SK-N-SH treated with all-trans-retinoic acid at 6 μM for 48 hours (cell line): ENCODE data around the gene KCNA10.

Source experiments
- ATAC-seq: fragments of 200-7000 bp; cut with Tn5 transposase; 3 replicates; pipeline ENCODE4 v1.9.1; 2020; ENCODE audit warnings: mild to moderate bottlenecking, moderate library complexity
- BACH2 ChIP-seq: fragments of 250-450 bp; sonication (Bioruptor Pico); IDR thresholded peaks from 2 replicates; pipeline ENCODE4 v1.9.0; 2021; ENCODE audit warnings: mild to moderate bottlenecking, borderline replicate concordance
- ESRRG ChIP-seq: fragments of 250-450 bp; sonication (Bioruptor Pico); IDR thresholded peaks from 2 replicates; pipeline ENCODE4 v1.6.1; 2021; ENCODE audit warnings: mild to moderate bottlenecking
- GLIS3 ChIP-seq: fragments of 250-450 bp; sonication (Bioruptor Pico); IDR thresholded peaks from 2 replicates; pipeline ENCODE4 v1.5.0; 2020; ENCODE audit warnings: mild to moderate bottlenecking, moderate library complexity
- ISL1 ChIP-seq: fragments of 250-450 bp; sonication (Bioruptor Pico); IDR thresholded peaks from 2 replicates; pipeline ENCODE4 v2.1.2; 2022; ENCODE audit warnings: mild to moderate bottlenecking, moderate library complexity
- OSR1 ChIP-seq: fragments of 250-450 bp; sonication (Bioruptor Pico); IDR thresholded peaks from 2 replicates; pipeline ENCODE4 v1.8.0; 2022; ENCODE audit warnings: moderate library complexity, mild to moderate bottlenecking, inconsistent platforms
- PATZ1 ChIP-seq: fragments of 250-450 bp; sonication (Bioruptor Pico); IDR thresholded peaks from 2 replicates; pipeline ENCODE4 v1.8.0; 2020; ENCODE audit warnings: mild to moderate bottlenecking, moderate library complexity, borderline replicate concordance
- POU6F1 ChIP-seq: fragments of 250-450 bp; sonication (Bioruptor Pico); IDR thresholded peaks from 2 replicates; pipeline ENCODE4 v1.8.0; 2021; ENCODE audit warnings: low read depth, mild to moderate bottlenecking, moderate library complexity, borderline replicate concordance
- PPARA ChIP-seq: fragments of 250-450 bp; sonication (Bioruptor Pico); IDR thresholded peaks from 2 replicates; pipeline ENCODE4 v1.5.0; 2020; ENCODE audit warnings: mild to moderate bottlenecking, borderline replicate concordance
- SNAI2 ChIP-seq: fragments of 250-450 bp; sonication (Bioruptor Pico); IDR thresholded peaks from 2 replicates; pipeline ENCODE4 v1.5.0; 2020; ENCODE audit warnings: mild to moderate bottlenecking, moderate library complexity
- TCF4 ChIP-seq: fragments of 250-450 bp; sonication (Bioruptor Pico); IDR thresholded peaks from 2 replicates; pipeline ENCODE4 v1.8.0; 2021; ENCODE audit warnings: mild to moderate bottlenecking, moderate library complexity, borderline replicate concordance
- TOX ChIP-seq: fragments of 250-450 bp; sonication (Bioruptor Pico); IDR thresholded peaks from 2 replicates; pipeline ENCODE4 v1.8.0; 2021; ENCODE audit warnings: mild to moderate bottlenecking, moderate library complexity, borderline replicate concordance
- TSHZ2 ChIP-seq: fragments of 250-450 bp; sonication (Bioruptor Pico); IDR thresholded peaks from 2 replicates; pipeline ENCODE4 v1.5.0; 2020; ENCODE audit warnings: mild to moderate bottlenecking, moderate library complexity
- ZC3H10 ChIP-seq: fragments of 250-450 bp; sonication (Bioruptor Pico); IDR thresholded peaks from 2 replicates; pipeline ENCODE4 v1.5.1; 2021; ENCODE audit warnings: mild to moderate bottlenecking, moderate library complexity
- ZFP3 ChIP-seq: fragments of 250-450 bp; sonication (Bioruptor Pico); IDR thresholded peaks from 2 replicates; pipeline ENCODE4 v1.5.0; 2020; ENCODE audit warnings: mild to moderate bottlenecking, moderate library complexity
- ZFP30 ChIP-seq: fragments of 450-650 bp; formaldehyde crosslinking; IDR thresholded peaks from 2 replicates; pipeline ENCODE4 v1.5.0; 2022; ENCODE audit warnings: mild to moderate bottlenecking, moderate library complexity
- ZNF565 ChIP-seq: fragments of 450-650 bp; formaldehyde crosslinking; conservative IDR thresholded peaks from 2 replicates; pipeline ENCODE4 v1.5.0; 2020; ENCODE audit warnings: low read depth, mild to moderate bottlenecking, moderate library complexity
- ZNF8 ChIP-seq: fragments of 450-650 bp; formaldehyde crosslinking; IDR thresholded peaks from 2 replicates; pipeline ENCODE4 v1.5.0; 2020; ENCODE audit warnings: mild to moderate bottlenecking, moderate library complexity
- TF ChIP-seq, protein P1 (sequence below): fragments of 250-450 bp; sonication (Bioruptor Pico); IDR thresholded peaks from 2 replicates; pipeline ENCODE4 v1.5.1; 2021; ENCODE audit warnings: mild to moderate bottlenecking, moderate library complexity
- TF ChIP-seq, protein P2 (sequence below): fragments of 250-450 bp; sonication (Bioruptor Pico); IDR thresholded peaks from 2 replicates; pipeline ENCODE4 v1.5.1; 2020; ENCODE audit warnings: low read depth, mild to moderate bottlenecking, moderate library complexity

KCNA10 gene

DNA sequence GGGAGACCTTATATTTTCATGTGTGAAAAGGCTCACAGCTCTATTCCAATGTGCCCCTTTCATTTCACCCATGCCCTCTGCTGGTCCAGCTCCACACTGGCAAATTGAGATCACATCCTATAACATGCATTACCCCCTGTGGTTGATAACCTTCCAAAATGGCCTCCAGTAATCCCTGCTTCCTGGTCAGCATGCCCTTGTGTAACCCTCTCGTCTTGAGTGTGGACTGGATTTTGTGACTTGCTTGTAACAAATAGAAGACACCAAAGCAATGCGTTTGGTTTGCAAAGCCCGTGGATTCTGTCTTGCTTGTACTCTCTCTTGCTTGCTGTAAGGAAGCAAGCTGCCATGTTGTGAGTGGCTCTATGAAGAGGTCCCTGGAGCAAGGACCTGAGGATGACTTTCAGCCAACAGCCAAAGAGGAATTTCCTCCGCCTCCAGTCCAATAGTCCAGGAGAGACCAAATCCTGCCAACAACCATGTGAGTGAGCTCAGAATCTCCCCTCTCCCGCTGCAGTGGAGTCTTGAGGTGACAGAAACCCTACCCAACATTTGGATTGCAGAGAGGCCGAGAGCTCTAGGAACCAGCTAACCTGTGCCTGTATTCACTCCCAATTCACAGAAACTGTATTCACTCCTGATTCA is 17.4 kb downstream of the KCNA10 start:
- no peak for ATAC-seq
- TF ChIP-seq BACH2 (CRISPR knock-in tag): no peak
- TF ChIP-seq PATZ1 (CRISPR knock-in tag): no peak
- no peak for TF ChIP-seq PPARA (CRISPR knock-in tag)
- no peak for TF ChIP-seq OSR1 (CRISPR knock-in tag)
- TF ChIP-seq ZC3H10 (CRISPR knock-in tag): no peak
- no peak for TF ChIP-seq ZFP3 (CRISPR knock-in tag)
- TF ChIP-seq ISL1 (CRISPR knock-in tag): no peak
- TF ChIP-seq ZNF565 (CRISPR knock-in tag): no peak
- TF ChIP-seq SNAI2 (CRISPR knock-in tag): no peak
- TF ChIP-seq TCF4: no peak
- no peak for TF ChIP-seq ZFP30
- TF ChIP-seq TSHZ2: no peak
- TF ChIP-seq, protein P1, sequence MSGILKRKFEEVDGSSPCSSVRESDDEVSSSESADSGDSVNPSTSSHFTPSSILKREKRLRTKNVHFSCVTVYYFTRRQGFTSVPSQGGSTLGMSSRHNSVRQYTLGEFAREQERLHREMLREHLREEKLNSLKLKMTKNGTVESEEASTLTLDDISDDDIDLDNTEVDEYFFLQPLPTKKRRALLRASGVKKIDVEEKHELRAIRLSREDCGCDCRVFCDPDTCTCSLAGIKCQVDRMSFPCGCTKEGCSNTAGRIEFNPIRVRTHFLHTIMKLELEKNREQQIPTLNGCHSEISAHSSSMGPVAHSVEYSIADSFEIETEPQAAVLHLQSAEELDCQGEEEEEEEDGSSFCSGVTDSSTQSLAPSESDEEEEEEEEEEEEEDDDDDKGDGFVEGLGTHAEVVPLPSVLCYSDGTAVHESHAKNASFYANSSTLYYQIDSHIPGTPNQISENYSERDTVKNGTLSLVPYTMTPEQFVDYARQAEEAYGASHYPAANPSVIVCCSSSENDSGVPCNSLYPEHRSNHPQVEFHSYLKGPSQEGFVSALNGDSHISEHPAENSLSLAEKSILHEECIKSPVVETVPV (CRISPR knock-in tag): no peak
- TF ChIP-seq ZNF8: no peak

GRCh38 chr1:110498270-110498669 is 20.7 kb downstream of the KCNA10 start:
- TF ChIP-seq ESRRG (CRISPR knock-in tag): no peak
- no peak for TF ChIP-seq GLIS3
- TF ChIP-seq TSHZ2: no peak
- no peak for TF ChIP-seq ZFP3 (CRISPR knock-in tag)
- TF ChIP-seq ISL1 (CRISPR knock-in tag): no peak
- TF ChIP-seq ZNF8: no peak
- TF ChIP-seq PPARA (CRISPR knock-in tag): no peak
- TF ChIP-seq, protein P2, sequence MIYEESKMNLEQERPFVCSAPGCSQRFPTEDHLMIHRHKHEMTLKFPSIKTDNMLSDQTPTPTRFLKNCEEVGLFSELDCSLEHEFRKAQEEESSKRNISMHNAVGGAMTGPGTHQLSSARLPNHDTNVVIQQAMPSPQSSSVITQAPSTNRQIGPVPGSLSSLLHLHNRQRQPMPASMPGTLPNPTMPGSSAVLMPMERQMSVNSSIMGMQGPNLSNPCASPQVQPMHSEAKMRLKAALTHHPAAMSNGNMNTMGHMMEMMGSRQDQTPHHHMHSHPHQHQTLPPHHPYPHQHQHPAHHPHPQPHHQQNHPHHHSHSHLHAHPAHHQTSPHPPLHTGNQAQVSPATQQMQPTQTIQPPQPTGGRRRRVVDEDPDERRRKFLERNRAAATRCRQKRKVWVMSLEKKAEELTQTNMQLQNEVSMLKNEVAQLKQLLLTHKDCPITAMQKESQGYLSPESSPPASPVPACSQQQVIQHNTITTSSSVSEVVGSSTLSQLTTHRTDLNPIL (CRISPR knock-in tag): no peak
- TF ChIP-seq TOX (CRISPR knock-in tag): no peak
- TF ChIP-seq ZFP30: no peak
- TF ChIP-seq OSR1 (CRISPR knock-in tag): no peak
- no peak for TF ChIP-seq BACH2 (CRISPR knock-in tag)
- TF ChIP-seq, protein P1 (CRISPR knock-in tag): no peak
- no peak for TF ChIP-seq POU6F1 (CRISPR knock-in tag)
- no peak for ATAC-seq
